ENCODE data around the gene MEIOB.

Gene MEIOB

GRCh38 chr16:1906846-1907165 lies 34.8 kb upstream of the MEIOB start:
- no peak for TF ChIP-seq CTCF (conservative IDR thresholded peaks at IDR 0.05; ENCODE audit: low read depth, low read length)

GRCh38 chr16:1906055-1906845 lies 34.3 kb upstream of the MEIOB start:
- TF ChIP-seq CTCF (conservative IDR thresholded peaks at IDR 0.05; ENCODE audit: low read depth, low read length): no peak
- DNase-seq (ENCODE audit: low read depth): no peak
- H3K4me3 ChIP-seq (ENCODE audit: low read depth, low read length): no peak overlapping the region

More at GRCh38 chr16:1906846-1907165, 34.8 kb upstream of the MEIOB start:
- H3K4me3 ChIP-seq (ENCODE audit: low read depth, low read length): no peak overlapping the region
- DNase-seq (ENCODE audit: low read depth): no peak

- no peak for TF ChIP-seq CTCF (conservative IDR thresholded peaks at IDR 0.05; ENCODE audit: low read depth, low read length)
- no peak for DNase-seq (ENCODE audit: low read depth)
- H3K4me3 ChIP-seq (ENCODE audit: low read depth, low read length): no peak overlapping the region
Measured at GRCh38 chr16:1903845-1904840, 32.2 kb upstream of the MEIOB start.

- TF ChIP-seq CTCF (conservative IDR thresholded peaks at IDR 0.05; ENCODE audit: low read depth, low read length): no peak
- no peak for DNase-seq (ENCODE audit: low read depth)
- no peak overlapping the region for H3K4me3 ChIP-seq (ENCODE audit: low read depth, low read length)
Measured at GRCh38 chr16:1903220-1903574, 31.2 kb upstream of the MEIOB start.

GRCh38 chr16:1902547-1903219 lies 30.7 kb upstream of the MEIOB start:
- DNase-seq (ENCODE audit: low read depth): no peak
- TF ChIP-seq CTCF (conservative IDR thresholded peaks at IDR 0.05; ENCODE audit: low read depth, low read length): no peak
- no peak overlapping the region for H3K4me3 ChIP-seq (ENCODE audit: low read depth, low read length)

GRCh38 chr16:1900452-1900774 lies 28.4 kb upstream of the MEIOB start:
- H3K4me3 ChIP-seq (ENCODE audit: low read depth, low read length): no peak overlapping the region
- DNase-seq (ENCODE audit: low read depth): no peak

More at GRCh38 chr16:1900452-1900774, 28.4 kb upstream of the MEIOB start:
- TF ChIP-seq CTCF (conservative IDR thresholded peaks at IDR 0.05; ENCODE audit: low read depth, low read length): no peak

Measured in choroid plexus epithelial cell (primary cell).